GM12878 (cell line): ENCODE data around the gene MGMT. TPM values are rescaled to one million over a fixed set of nuclear protein-coding genes. Genes with fewer than 3 reads are reported as not detected.

Source experiments
- ATAC-seq: fragments of 200-7000 bp; cut with Tn5 transposase; 3 replicates; pipeline ENCODE4 v1.9.1; 2020; ENCODE audit warnings: mild to moderate bottlenecking, moderate library complexity
- BruUV-seq: library from RNA; stranded (reverse); fragments of 400-500 nt; replicated peaks from 2 replicates; lab custom pipeline; 2021; lab: Mats Ljungman, UMichigan
- CTCF ChIA-PET: fragments of 300-600 bp; sonication (Branson Sonifier 250); formaldehyde crosslinking; extraction: SDS; loops from one replicate; lab custom pipeline; 2021; ENCODE audit warnings: inconsistent platforms; lab: Yijun Ruan, JAX
- POLR2A ChIA-PET: fragments of 350-600 bp; formaldehyde crosslinking; extraction: SDS; loops from one replicate; lab custom pipeline; 2021; ENCODE audit warnings: inconsistent platforms; lab: Charles Lee
- RAD21 ChIA-PET: fragments of 300-600 bp; sonication (Branson Sonifier 250); formaldehyde crosslinking; loops from one replicate; lab custom pipeline; 2023; ENCODE audit warnings: antibody characterized with exemption; ENCODE audit not compliant: unreplicated experiment; lab: Charles Lee
- SMC1A ChIA-PET: fragments of 300-600 bp; sonication (Branson Sonifier 250); formaldehyde crosslinking; loops from one replicate; lab custom pipeline; 2023; ENCODE audit not compliant: unreplicated experiment, uncharacterized antibody; lab: Charles Lee
- DNase-seq: peaks from one replicate; pipeline ENCODE4 v3.0.0-alpha.2; 2011; ENCODE audit warnings: low read depth, low spot score
- FAIRE-seq: peaks from 3 replicates; lab custom pipeline; 2011; peaks lifted over from hg19 to GRCh38; lab: Jason Lieb, UNC
- H2AFZ ChIP-seq: 2 replicates; pipeline ENCODE4 v1.6.0; 2011; ENCODE audit warnings: low read depth, low read length, control low read depth; ENCODE audit not compliant: control insufficient read depth
- H3K27ac ChIP-seq: 2 replicates; pipeline ENCODE4 v1.5.1; 2011; ENCODE audit warnings: control low read depth; ENCODE audit not compliant: control insufficient read depth, insufficient read depth
- H3K27me3 ChIP-seq, 2 experiments: replicated peaks in 1 of 2; 2 replicates each; pipeline versions ENCODE4 v1.6.0 to v1.6.1; 2011; ENCODE audit warnings: low read length in 1 of 2; ENCODE audit not compliant: control insufficient read depth in 2 of 2, insufficient read depth in 2 of 2
- H3K36me3 ChIP-seq, 2 experiments: 2 replicates each; pipeline ENCODE4 v1.5.1; 2011; ENCODE audit warnings: low read length in 1 of 2; ENCODE audit not compliant: control insufficient read depth in 2 of 2, insufficient read depth in 2 of 2
- H3K4me1 ChIP-seq: 2 replicates; pipeline ENCODE4 v1.6.1; 2011; ENCODE audit warnings: mild to moderate bottlenecking, low read length, moderate library complexity, mixed read lengths; ENCODE audit not compliant: control insufficient read depth, insufficient read depth
- H3K4me2 ChIP-seq: 2 replicates; pipeline ENCODE4 v1.6.0; 2011; ENCODE audit warnings: control low read depth; ENCODE audit not compliant: control insufficient read depth, insufficient read depth
- H3K4me3 ChIP-seq: fragments of 200-600 bp; sonication (generic); 2 replicates; pipeline ENCODE4 v1.5.1; 2016
- H3K79me2 ChIP-seq: 2 replicates; pipeline ENCODE4 v1.6.0; 2011; ENCODE audit warnings: low read length; ENCODE audit not compliant: control insufficient read depth, insufficient read depth
- H3K9ac ChIP-seq: 2 replicates; pipeline ENCODE4 v1.8.0; 2011; ENCODE audit warnings: low read length, control low read depth, mixed read lengths; ENCODE audit not compliant: control insufficient read depth, insufficient read depth
- H3K9me3 ChIP-seq: replicated peaks from 3 replicates; pipeline ENCODE4 v1.5.1; 2011; ENCODE audit warnings: mild to moderate bottlenecking, low read length; ENCODE audit not compliant: control insufficient read depth, insufficient read depth
- H4K20me1 ChIP-seq: 2 replicates; pipeline ENCODE4 v1.6.0; 2011; ENCODE audit not compliant: control insufficient read depth, insufficient read depth
- EED ChIP-seq: sonication (generic); IDR thresholded peaks from 2 replicates; pipeline ENCODE4 v1.6.1; 2016; ENCODE audit warnings: antibody characterized with exemption, low read depth
- FOS ChIP-seq: IDR thresholded peaks from 3 replicates; pipeline ENCODE4 v1.6.1; 2011; ENCODE audit warnings: borderline replicate concordance; ENCODE audit not compliant: insufficient read length; ENCODE audit errors: extremely low read depth
- FOXK2 ChIP-seq: fragments of 450-650 bp; IDR thresholded peaks from 2 replicates; pipeline ENCODE4 v1.6.1; 2017; ENCODE audit warnings: mild to moderate bottlenecking, moderate library complexity
- GATAD2B ChIP-seq: fragments of 450-650 bp; conservative IDR thresholded peaks from 2 replicates; pipeline ENCODE4 v1.6.1; 2017; ENCODE audit warnings: low read depth, mild to moderate bottlenecking, moderate library complexity
- IKZF2 ChIP-seq, 2 experiments: fragments of 450-650 bp; IDR thresholded peaks; 2 replicates each; pipeline ENCODE4 v1.6.1; 2017; ENCODE audit warnings: mild to moderate bottlenecking in 2 of 2, moderate library complexity in 2 of 2
- JUND ChIP-seq: IDR thresholded peaks from 2 replicates; pipeline ENCODE4 v1.6.1; 2012; ENCODE audit warnings: low read depth, mild to moderate bottlenecking, low read length, improper control_type of control experiment, moderate library complexity
- POLR2AphosphoS5 ChIP-seq: IDR thresholded peaks from 2 replicates; pipeline ENCODE4 v1.6.1; 2011; ENCODE audit warnings: mild to moderate bottlenecking, low read length, inconsistent platforms
- PRDM15 ChIP-seq: fragments of 450-650 bp; formaldehyde crosslinking; IDR thresholded peaks from 2 replicates; pipeline ENCODE4 v1.4.0; 2020; ENCODE audit warnings: mild to moderate bottlenecking, moderate library complexity
- SMAD5 ChIP-seq: IDR thresholded peaks from 2 replicates; pipeline ENCODE4 v1.6.1; 2016; ENCODE audit warnings: antibody characterized with exemption, low read depth
- YBX1 ChIP-seq: fragments of 450-650 bp; IDR thresholded peaks from 2 replicates; pipeline ENCODE4 v1.6.1; 2016; ENCODE audit warnings: antibody characterized with exemption
- WGBS: methylation state at CpG from one replicate; pipeline ENCODE4 v1.1.6; 2016; ENCODE audit warnings: low lambda C conversion rate; ENCODE audit not compliant: insufficient replicate concordance, insufficient coverage; ENCODE audit errors: missing lambda C conversion rate; 5-methylcytosine and 5-hydroxymethylcytosine counted together
- in situ Hi-C: fragments of 300-500 bp; cut with MboI; formaldehyde crosslinking; loops from 9 replicates; pipeline ENCODE4 v1.14.3; 2018; ENCODE audit warnings: mixed read lengths
- intact Hi-C: fragments of 100-400 bp; cut with micrococcal nuclease; formaldehyde crosslinking; loops from one replicate; pipeline ENCODE4 v1.14.2; 2022; ENCODE audit not compliant: unreplicated experiment
- polyA plus RNA-seq, 11 experiments: library from polyadenylated mRNA; depleted of rRNA in 4 of 11; unstranded in 6 of 11; stranded (reverse) in 5 of 11; fragments of >200 nt; fragmentation: Nextera tagmentation in 4 of 11; fragmentation: Illumina TruSeq in 1 of 11; extraction: Ambion mirVana in 4 of 11; extraction: Trizol in 1 of 11; gene quantifications; 1 replicate in 1 of 11; 2 replicates in 10 of 11; pipeline versions ENCODE4 v1.2.1 to v1.2.3, GENCODE V29; 2011 to 2016; ENCODE audit warnings: inconsistent platforms in 2 of 11, missing spikeins in 2 of 11, low read depth in 1 of 11
- total RNA-seq, 4 experiments: library from RNA; depleted of rRNA in 3 of 4; stranded (reverse); fragments of >200 nt in 3 of 4; fragmentation: Illumina TruSeq in 1 of 4; extraction: Trizol in 1 of 4; gene quantifications; 2 replicates each; pipeline versions ENCODE4 v1.2.1 to v1.2.3, GENCODE V29; 2013 to 2021
- TF ChIP-seq, protein P1 (sequence below): fragments of 450-650 bp; IDR thresholded peaks from 2 replicates; pipeline ENCODE4 v1.6.1; 2017; ENCODE audit warnings: borderline replicate concordance
- TF ChIP-seq, protein P2 (sequence below): fragments of 150-350 bp; IDR thresholded peaks from 2 replicates; pipeline ENCODE4 v1.6.1; 2014; ENCODE audit warnings: mild to moderate bottlenecking, low read depth, low read length
- TF ChIP-seq, protein P3 (sequence below): IDR thresholded peaks from 2 replicates; pipeline ENCODE4 v1.6.1; 2011; ENCODE audit warnings: mild to moderate bottlenecking, low read depth, low read length, moderate library complexity; ENCODE audit not compliant: insufficient replicate concordance

The MGMT gene
- total and polyA plus RNA-seq, 10 of the 15 experiments (the other 5 are each of a cell fraction or from before 2014, with no cell fraction given): 0.16 to 24.2 (median 13.3) TPM

GRCh38 chr10:129525401-129525801, 58.4 kb downstream of the MGMT start:
- H3K4me3 ChIP-seq: no peak overlapping the region
- no peaks in the 10 kb centered on the region; the same call in 2 of the 3 replicates for H3K9me3 ChIP-seq
- ATAC-seq: no peak
- H3K27me3 ChIP-seq: no peaks in the 10 kb centered on the region
- TF ChIP-seq, protein P1, sequence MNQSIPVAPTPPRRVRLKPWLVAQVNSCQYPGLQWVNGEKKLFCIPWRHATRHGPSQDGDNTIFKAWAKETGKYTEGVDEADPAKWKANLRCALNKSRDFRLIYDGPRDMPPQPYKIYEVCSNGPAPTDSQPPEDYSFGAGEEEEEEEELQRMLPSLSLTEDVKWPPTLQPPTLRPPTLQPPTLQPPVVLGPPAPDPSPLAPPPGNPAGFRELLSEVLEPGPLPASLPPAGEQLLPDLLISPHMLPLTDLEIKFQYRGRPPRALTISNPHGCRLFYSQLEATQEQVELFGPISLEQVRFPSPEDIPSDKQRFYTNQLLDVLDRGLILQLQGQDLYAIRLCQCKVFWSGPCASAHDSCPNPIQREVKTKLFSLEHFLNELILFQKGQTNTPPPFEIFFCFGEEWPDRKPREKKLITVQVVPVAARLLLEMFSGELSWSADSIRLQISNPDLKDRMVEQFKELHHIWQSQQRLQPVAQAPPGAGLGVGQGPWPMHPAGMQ: no peak
- TF ChIP-seq, protein P2, sequence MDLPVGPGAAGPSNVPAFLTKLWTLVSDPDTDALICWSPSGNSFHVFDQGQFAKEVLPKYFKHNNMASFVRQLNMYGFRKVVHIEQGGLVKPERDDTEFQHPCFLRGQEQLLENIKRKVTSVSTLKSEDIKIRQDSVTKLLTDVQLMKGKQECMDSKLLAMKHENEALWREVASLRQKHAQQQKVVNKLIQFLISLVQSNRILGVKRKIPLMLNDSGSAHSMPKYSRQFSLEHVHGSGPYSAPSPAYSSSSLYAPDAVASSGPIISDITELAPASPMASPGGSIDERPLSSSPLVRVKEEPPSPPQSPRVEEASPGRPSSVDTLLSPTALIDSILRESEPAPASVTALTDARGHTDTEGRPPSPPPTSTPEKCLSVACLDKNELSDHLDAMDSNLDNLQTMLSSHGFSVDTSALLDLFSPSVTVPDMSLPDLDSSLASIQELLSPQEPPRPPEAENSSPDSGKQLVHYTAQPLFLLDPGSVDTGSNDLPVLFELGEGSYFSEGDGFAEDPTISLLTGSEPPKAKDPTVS: no peak
- no peak for TF ChIP-seq FOS
- TF ChIP-seq GATAD2B: no peak
- TF ChIP-seq EED: no peak
- TF ChIP-seq JUND: no peak
- TF ChIP-seq PRDM15: no peak
- TF ChIP-seq IKZF2 (IDR thresholded peaks at IDR 0.05): no peak
- TF ChIP-seq POLR2AphosphoS5: no peak
- TF ChIP-seq SMAD5: no peak
- TF ChIP-seq, protein P3, sequence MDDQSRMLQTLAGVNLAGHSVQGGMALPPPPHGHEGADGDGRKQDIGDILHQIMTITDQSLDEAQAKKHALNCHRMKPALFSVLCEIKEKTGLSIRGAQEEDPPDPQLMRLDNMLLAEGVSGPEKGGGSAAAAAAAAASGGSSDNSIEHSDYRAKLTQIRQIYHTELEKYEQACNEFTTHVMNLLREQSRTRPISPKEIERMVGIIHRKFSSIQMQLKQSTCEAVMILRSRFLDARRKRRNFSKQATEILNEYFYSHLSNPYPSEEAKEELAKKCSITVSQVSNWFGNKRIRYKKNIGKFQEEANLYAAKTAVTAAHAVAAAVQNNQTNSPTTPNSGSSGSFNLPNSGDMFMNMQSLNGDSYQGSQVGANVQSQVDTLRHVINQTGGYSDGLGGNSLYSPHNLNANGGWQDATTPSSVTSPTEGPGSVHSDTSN: no peak
- no peak for TF ChIP-seq FOXK2
- TF ChIP-seq YBX1: no peak
- TF ChIP-seq, all 136 proteins: peak for 0
- FAIRE-seq (no peak), DNase-seq (no peak)
- Histone ChIP-seq H4K20me1 (no peaks in the 10 kb centered on the region), H3K4me1 (no peaks in the 10 kb centered on the region), H2AFZ (no peak overlapping the region), H3K79me2 (no peaks in the 10 kb centered on the region), H3K36me3 (no peaks in the 10 kb centered on the region), H3K27ac (no peak overlapping the region), H3K4me2 (no peak overlapping the region), H3K9ac (no peak overlapping the region)
- RAD21 ChIA-PET: no interaction called here
- 89% methylated on average over 13 of the region's 13 CpGs for WGBS
- intact Hi-C loops (no loop called here), in situ Hi-C loops (no loop called here)
- POLR2A ChIA-PET: no interaction called here
- SMC1A ChIA-PET: no interaction called here
- no TSS peak for BruUV-seq
- CTCF ChIA-PET: no interaction called here
